GM19455 (cell line): ENCODE results near the gene CAMK1G.

ENCODE experiments used
- ATAC-seq: cut with Tn5 transposase; IDR thresholded peaks from one replicate; pipeline ENCODE4 v1.9.1; 2021; ENCODE audit not compliant: unreplicated experiment

The CAMK1G gene

DNA sequence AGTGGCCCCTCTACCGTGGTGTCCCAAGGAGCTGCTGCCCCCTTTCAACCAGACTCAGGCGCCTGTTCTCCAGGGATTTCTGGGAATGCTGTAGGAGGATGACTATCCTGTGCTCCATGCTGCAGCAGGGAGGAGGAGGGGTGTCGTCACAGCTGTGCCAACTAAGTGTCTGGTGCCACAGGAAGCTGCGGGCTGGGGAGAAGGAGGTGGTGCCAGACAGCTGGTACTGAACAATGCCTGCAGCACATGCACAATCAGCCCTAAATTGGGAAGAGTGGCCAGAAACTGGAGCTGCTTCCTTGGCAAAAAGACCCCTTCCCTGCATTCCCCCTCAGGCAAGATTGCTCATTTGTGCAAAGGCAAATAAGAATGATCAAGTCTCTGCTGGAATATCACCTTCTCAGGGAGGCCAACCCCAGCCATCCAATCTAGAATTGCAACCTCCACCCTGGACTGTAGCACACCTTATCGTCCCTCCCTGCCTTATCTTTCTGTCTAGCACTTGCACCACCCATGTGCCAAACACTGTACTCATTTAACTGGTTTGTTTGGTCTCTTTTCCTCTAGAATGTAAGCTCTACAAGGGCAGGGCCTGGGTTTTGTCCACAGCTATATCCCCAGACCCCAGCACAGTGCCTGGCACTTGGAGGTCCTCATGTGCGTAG is 35.4 kb downstream of the CAMK1G start:
- ATAC-seq = no peak

DNA sequence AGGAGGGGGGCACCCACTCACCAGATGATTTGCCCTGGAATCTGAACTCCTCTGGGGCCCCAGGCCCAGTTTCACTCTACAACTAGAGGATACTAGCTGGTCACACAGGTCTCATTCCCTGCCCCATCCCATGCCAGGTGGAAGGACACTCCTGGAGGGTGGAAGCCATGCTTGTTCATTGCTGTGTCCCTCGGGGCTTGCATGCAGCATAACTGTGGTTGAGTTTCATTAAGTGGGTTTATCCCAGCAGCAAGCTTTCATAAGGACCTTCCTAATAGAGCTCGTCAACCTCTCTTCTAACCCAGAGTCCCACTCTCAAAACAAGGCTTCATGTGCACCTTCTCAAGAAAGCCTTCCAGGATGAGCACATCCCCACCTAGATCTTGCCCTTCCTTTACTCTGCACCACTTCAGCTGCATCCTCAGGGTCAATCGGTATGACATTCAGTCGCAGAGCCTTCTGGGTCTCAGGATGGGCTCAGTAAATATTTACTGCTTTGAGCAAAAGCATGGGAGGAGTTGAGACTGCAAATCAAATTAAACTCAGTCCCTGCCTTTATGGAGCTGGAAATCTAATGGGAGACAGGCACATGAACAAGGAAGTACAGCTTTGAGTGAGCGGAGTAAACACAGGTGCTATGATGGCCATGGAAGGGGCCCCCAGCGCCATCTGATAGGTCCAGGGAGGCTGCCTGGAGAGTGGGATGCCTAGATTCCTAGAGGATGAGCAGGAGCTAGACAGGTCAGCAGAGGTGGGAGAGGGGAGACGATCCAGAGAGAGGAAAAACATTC is 36.4 kb downstream of the CAMK1G start:
- no peak for ATAC-seq

- no peak for ATAC-seq
These were observed 37.0 kb downstream of the CAMK1G start for GRCh38 chr1:209620487-209620884.

GRCh38 chr1:209621286-209621685 is 37.8 kb downstream of the CAMK1G start:
- ATAC-seq = no peak

GRCh38 chr1:209621741-209622655 is 38.5 kb downstream of the CAMK1G start:
- no peak for ATAC-seq

- ATAC-seq = no peak
These were observed 39.6 kb downstream of the CAMK1G start for GRCh38 chr1:209622841-209623829.

GRCh38 chr1:209624558-209625549 is 41.3 kb downstream of the CAMK1G start:
- no peak for ATAC-seq

GRCh38 chr1:209625791-209626285 is 42.3 kb downstream of the CAMK1G start:
- ATAC-seq = no peak

DNA sequence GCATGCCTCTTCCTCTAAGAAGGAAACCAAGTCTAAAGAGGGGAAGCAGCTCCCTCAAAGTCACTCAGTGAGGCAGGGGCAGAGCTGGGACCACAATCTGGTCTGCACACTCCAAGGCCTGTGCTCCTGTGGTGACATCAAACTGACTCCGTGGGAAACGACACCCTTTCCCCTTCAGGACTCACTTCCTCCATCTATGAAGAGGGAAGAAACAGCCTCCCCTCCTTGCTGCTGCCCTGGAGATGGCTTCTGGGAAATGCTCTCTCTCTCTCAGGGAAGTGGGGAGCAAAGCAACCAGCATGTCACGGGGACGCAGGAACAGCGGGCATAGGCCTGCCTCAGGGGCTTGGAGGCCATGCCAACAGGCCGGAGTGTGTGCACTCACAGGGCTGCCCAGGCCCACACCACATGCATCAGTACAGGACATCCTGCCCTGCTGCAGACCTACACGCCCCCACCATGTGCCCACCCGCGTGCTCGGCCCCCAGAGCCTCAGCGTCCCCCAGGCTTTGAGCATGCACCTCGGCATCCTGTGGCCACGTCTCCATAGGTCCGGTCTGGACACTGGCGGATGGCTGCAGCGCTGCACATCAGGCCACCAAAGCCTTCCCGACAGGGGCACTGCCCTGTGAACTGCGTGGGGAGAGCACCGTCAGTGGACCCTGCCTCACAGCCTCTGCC is 43.0 kb downstream of the CAMK1G start:
- no peak for ATAC-seq

- ATAC-seq = peak; percentile 29
These were observed 43.7 kb downstream of the CAMK1G start for GRCh38 chr1:209627027-209627731.

DNA sequence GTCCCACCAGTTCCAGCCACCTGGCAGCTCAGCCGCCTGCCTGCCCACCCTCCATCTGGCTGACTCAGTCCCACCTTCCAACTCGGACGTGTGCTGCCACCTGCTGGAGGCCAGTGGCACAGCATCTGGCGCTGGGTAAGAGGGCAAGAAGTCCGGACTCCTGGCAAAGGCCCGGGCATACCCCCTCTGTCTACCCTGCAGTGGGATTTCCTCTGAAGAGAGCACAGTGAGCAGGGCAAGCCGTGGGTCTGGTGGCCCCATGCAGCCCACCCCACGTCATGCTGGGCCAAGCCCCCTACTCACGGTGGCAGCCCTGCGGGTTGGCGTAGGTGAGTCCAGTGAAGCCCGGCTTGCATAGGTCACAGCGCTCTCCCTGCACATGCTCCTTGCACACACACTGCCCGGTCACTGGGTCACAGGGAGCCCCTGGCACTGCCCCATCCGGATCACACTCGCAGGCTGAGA is 44.2 kb downstream of the CAMK1G start:
- ATAC-seq = peak; percentile 88

GRCh38 chr1:209628618-209629299 is 45.2 kb downstream of the CAMK1G start:
- no peak for ATAC-seq

- no peak for ATAC-seq
These were observed 46.3 kb downstream of the CAMK1G start for GRCh38 chr1:209629621-209630382.

DNA sequence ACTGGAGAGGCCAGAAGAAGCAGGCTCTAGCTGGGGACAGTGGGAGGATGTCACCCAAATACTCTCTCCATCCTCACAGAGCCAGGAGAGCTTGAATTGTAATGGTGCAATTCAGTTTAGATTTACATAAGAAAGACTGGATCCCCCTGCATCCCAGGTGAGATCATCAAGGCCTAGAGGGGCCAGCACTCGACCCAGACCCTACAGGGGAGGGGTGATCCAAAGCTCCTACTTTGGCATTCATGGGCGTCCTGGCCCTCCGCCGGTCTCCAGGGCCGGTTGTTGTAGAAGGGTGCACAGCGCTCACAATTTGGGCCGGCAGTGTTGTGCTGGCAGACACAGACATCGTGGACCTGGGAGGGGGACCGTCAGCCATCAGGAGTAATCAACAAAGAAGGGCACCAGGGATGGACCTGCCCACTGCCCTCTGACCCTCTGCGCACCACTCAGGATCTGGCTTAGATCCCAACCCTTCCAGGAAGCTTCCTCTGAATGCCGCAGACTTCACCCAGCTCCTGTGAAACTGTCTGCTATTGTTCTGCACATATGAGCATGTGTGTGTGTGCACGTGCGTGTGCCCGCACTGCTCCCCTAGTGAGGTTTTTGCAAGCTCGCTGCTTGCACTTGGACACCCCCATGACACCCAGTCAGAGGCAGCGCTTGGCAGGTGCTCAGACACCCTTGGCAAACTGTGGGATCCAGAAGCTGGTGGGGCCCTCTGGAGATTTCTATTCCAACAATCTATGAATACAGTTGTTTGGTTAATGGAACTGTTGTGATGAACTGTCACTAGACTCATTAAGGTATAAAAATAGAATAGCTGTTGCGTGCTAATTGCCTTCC is 47.1 kb downstream of the CAMK1G start:
- ATAC-seq = no peak

DNA sequence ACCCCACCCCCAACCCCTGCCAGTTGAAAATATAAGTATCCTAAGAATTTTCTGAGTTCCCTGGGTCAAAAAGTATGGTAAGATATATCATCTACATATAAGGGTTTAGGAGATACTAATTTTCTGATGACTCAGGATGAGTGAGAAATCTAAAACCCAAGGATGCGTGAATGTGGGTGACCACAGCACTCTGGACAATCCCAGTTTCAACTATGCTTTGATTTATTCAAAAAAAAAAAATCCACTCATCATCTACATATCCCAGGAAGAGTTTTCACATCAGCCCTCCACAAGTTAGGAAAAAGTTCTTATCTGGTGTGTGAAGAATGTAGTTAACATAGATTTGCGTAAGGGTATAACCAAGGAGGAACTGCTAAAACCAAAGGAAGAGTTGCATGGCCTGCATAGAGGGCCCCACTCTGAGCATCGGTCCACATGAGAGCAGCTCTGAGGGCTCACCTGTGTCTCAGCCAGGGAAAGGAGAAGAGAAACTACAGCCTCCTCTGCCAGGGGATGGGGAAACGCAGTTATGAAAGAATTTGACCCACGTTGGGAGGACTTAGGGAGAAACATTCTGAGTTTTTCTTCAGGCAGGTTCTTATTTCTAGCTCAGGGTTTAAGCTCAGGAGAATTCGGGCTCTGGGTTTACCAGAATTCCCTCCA is 50.0 kb downstream of the CAMK1G start:
- no peak for ATAC-seq
